Activated CD8-positive, alpha-beta T cell treated with anti-CD3 and anti-CD28 coated beads for 36 hours (primary cell): ENCODE data around the gene ADGRB3. TPM values are rescaled to one million over a fixed set of nuclear protein-coding genes. Genes with fewer than 3 reads are reported as not detected.

ENCODE experiments used
- ATAC-seq: fragments of 200-7000 bp; cut with Tn5 transposase; one replicate; pipeline ENCODE4 v1.10.0; 2021; ENCODE audit warnings: mild to moderate bottlenecking, moderate library complexity
- CTCF ChIA-PET: fragments of 350-600 bp; sonication (Branson Sonifier 250); formaldehyde crosslinking; loops from one replicate; lab custom pipeline; 2021; ENCODE audit warnings: antibody characterized with exemption; lab: Charles Lee
- POLR2A ChIA-PET: fragments of 350-600 bp; sonication (Branson Sonifier 250); formaldehyde crosslinking; loops from one replicate; lab custom pipeline; 2021; ENCODE audit warnings: antibody characterized with exemption; lab: Charles Lee
- DNase-seq: peaks from one replicate; pipeline ENCODE4 v3.0.0-alpha.2; 2020
- H3K27ac Mint-ChIP-seq: one replicate; pipeline ENCODE4 v1.8.0; 2021; ENCODE audit warnings: mild to moderate bottlenecking, mixed read lengths
- H3K27me3 Mint-ChIP-seq: one replicate; pipeline ENCODE4 v1.8.0; 2021; ENCODE audit warnings: mixed read lengths
- H3K36me3 Mint-ChIP-seq: one replicate; pipeline ENCODE4 v1.8.0; 2021; ENCODE audit warnings: low read depth, mixed read lengths
- H3K4me1 Mint-ChIP-seq: one replicate; pipeline ENCODE4 v1.8.0; 2021; ENCODE audit warnings: low read depth, mixed read lengths
- H3K4me3 Mint-ChIP-seq: one replicate; pipeline ENCODE4 v1.8.0; 2021; ENCODE audit warnings: mild to moderate bottlenecking, moderate library complexity, mixed read lengths
- H3K9me3 Mint-ChIP-seq: one replicate; pipeline ENCODE4 v1.8.0; 2021; ENCODE audit warnings: mixed read lengths
- CTCF ChIP-seq: fragments of 200-600 bp; IDR thresholded peaks from one replicate; pipeline ENCODE4 v1.8.0; 2022; ENCODE audit warnings: antibody characterized with exemption, mild to moderate bottlenecking
- intact Hi-C: fragments of 100-400 bp; cut with micrococcal nuclease; formaldehyde crosslinking; loops from one replicate; pipeline ENCODE4 v1.10.0; 2022
- total RNA-seq, 2 experiments: library from RNA; stranded (reverse); gene quantifications; one replicate each; pipeline ENCODE4 v1.2.3, GENCODE V29; 2021

Gene ADGRB3
- total RNA-seq, 2 experiments from 2014 or later, result not detected

- CTCF ChIA-PET, result no interaction called here
- no peak for DNase-seq
- H3K4me3 Mint-ChIP-seq, result no peak overlapping the region
These were observed 89.0 kb downstream of the ADGRB3 start for GRCh38 chr6:68724060-68724459.

GRCh38 chr6:68726337-68726736, 91.3 kb downstream of the ADGRB3 start:
- DNase-seq (no peak), ATAC-seq (no peak)
- H3K9me3 Mint-ChIP-seq, result no peaks in the 10 kb centered on the region
- TF ChIP-seq CTCF, result no peak
- ChIA-PET CTCF (interaction anchor here (1.2 kb wide), 1 partner anchor 12 kb away, joined by 3 read pairs; no protein-coding TSS in a partner anchor), POLR2A (no interaction called here)
- intact Hi-C loops, result no loop called here
- H3K4me1 Mint-ChIP-seq, result no peaks in the 10 kb centered on the region
- H3K27ac Mint-ChIP-seq, result no peak overlapping the region
- H3K27me3 Mint-ChIP-seq, result no peaks in the 10 kb centered on the region
- no peak overlapping the region for H3K4me3 Mint-ChIP-seq
- no peaks in the 10 kb centered on the region for H3K36me3 Mint-ChIP-seq

More at GRCh38 chr6:68724060-68724459, 89.0 kb downstream of the ADGRB3 start:
- Mint-ChIP-seq H3K9me3 (peaks cover 3% of the 10 kb centered on the region), H3K27me3 (no peaks in the 10 kb centered on the region), H3K36me3 (no peaks in the 10 kb centered on the region), H3K27ac (no peak overlapping the region), H3K4me1 (no peaks in the 10 kb centered on the region)
- POLR2A ChIA-PET, result no interaction called here
- ATAC-seq, result no peak
- intact Hi-C loops, result no loop called here
- no peak for TF ChIP-seq CTCF

GRCh38 chr6:68726992-68727391, 91.9 kb downstream of the ADGRB3 start:
- TF ChIP-seq CTCF, result no peak
- intact Hi-C loops, result no loop called here
- POLR2A ChIA-PET, result no interaction called here
- H3K9me3 Mint-ChIP-seq, result no peaks in the 10 kb centered on the region
- H3K4me3 Mint-ChIP-seq, result no peak overlapping the region
- CTCF ChIA-PET, result interaction anchor here (1.2 kb wide), 1 partner anchor 13 kb away, joined by 3 read pairs; no protein-coding TSS in a partner anchor
- H3K27ac Mint-ChIP-seq, result no peak overlapping the region
- no peaks in the 10 kb centered on the region for H3K27me3 Mint-ChIP-seq
- no peaks in the 10 kb centered on the region for H3K36me3 Mint-ChIP-seq
- H3K4me1 Mint-ChIP-seq, result no peaks in the 10 kb centered on the region
- ATAC-seq (no peak), DNase-seq (no peak)

- intact Hi-C loops, result no loop called here
- POLR2A ChIA-PET, result no interaction called here
These were observed 92.6 kb downstream of the ADGRB3 start for GRCh38 chr6:68727699-68728098.

More at GRCh38 chr6:68727699-68728098, 92.6 kb downstream of the ADGRB3 start:
- DNase-seq (no peak), ATAC-seq (no peak)
- TF ChIP-seq CTCF, result no peak
- Mint-ChIP-seq H3K36me3 (no peaks in the 10 kb centered on the region), H3K4me3 (no peak overlapping the region), H3K4me1 (no peaks in the 10 kb centered on the region), H3K9me3 (no peaks in the 10 kb centered on the region), H3K27ac (no peak overlapping the region), H3K27me3 (no peaks in the 10 kb centered on the region)
- CTCF ChIA-PET, result interaction anchor here (0.8 kb wide), 1 partner anchor 93 kb away, joined by 3 read pairs; no protein-coding TSS in a partner anchor
